IMR-90 (cell line): ENCODE measurements around the gene MS4A18. TPM values are rescaled to one million over a fixed set of nuclear protein-coding genes. Genes with fewer than 3 reads are reported as not detected.

Experiments used
- ATAC-seq: fragments of 200-7000 bp; cut with Tn5 transposase; 2 replicates; pipeline ENCODE4 v1.9.1; 2020; ENCODE audit warnings: low read depth, mild to moderate bottlenecking, moderate library complexity
- BruUV-seq: library from RNA; stranded (reverse); fragments of 400-500 nt; replicated peaks from 2 replicates; lab custom pipeline; 2021; lab: Mats Ljungman, UMichigan
- CTCF ChIA-PET: fragments of 300-600 bp; formaldehyde crosslinking; extraction: SDS; loops from one replicate; lab custom pipeline; 2021; ENCODE audit warnings: antibody characterized with exemption; lab: Yijun Ruan, JAX
- POLR2A ChIA-PET: fragments of 300-600 bp; sonication (Branson Sonifier 250); formaldehyde crosslinking; loops from one replicate; lab custom pipeline; 2022; ENCODE audit warnings: antibody characterized with exemption; ENCODE audit not compliant: unreplicated experiment; lab: Charles Lee
- DNase-seq: peaks from one replicate; pipeline ENCODE4 v3.0.0; 2013
- H2AFZ ChIP-seq: replicated peaks from 2 replicates; pipeline ENCODE3; 2013; ENCODE audit warnings: low read length, mild to moderate bottlenecking; ENCODE audit not compliant: poor library complexity
- H2AK5ac ChIP-seq: 2 replicates; pipeline ENCODE4 v1.6.1; 2013; ENCODE audit warnings: low read depth, low read length, inconsistent platforms
- H2AK9ac ChIP-seq: replicated peaks from 2 replicates; pipeline ENCODE3; 2013; ENCODE audit warnings: mild to moderate bottlenecking, low read depth, low read length, moderate library complexity; ENCODE audit not compliant: poor library complexity
- H2BK120ac ChIP-seq: 2 replicates; pipeline ENCODE4 v1.6.1; 2013; ENCODE audit warnings: low read depth, low read length, inconsistent platforms
- H2BK15ac ChIP-seq: 3 replicates; pipeline ENCODE4 v1.6.1; 2013; ENCODE audit warnings: low read depth, low read length, inconsistent platforms
- H2BK20ac ChIP-seq: 2 replicates; pipeline ENCODE4 v1.6.1; 2013; ENCODE audit warnings: low read depth, mild to moderate bottlenecking, inconsistent platforms, low read length, moderate library complexity
- H2BK5ac ChIP-seq: 2 replicates; pipeline ENCODE4 v1.6.1; 2013; ENCODE audit warnings: mild to moderate bottlenecking, low read depth, low read length, inconsistent platforms; ENCODE audit not compliant: poor library complexity, severe bottlenecking
- H3K14ac ChIP-seq: replicated peaks from 2 replicates; pipeline ENCODE4 v1.6.1; 2013; ENCODE audit warnings: low read depth, low read length, inconsistent platforms
- H3K18ac ChIP-seq: 2 replicates; pipeline ENCODE4 v1.6.1; 2013; ENCODE audit warnings: low read depth, low read length, control low read depth
- H3K23ac ChIP-seq: 2 replicates; pipeline ENCODE4 v1.6.1; 2013; ENCODE audit warnings: low read depth, low read length, inconsistent platforms
- H3K27ac ChIP-seq: 2 replicates; pipeline ENCODE4 v1.5.1; 2013; ENCODE audit warnings: mild to moderate bottlenecking, control low read depth, low read length; ENCODE audit not compliant: insufficient read depth
- H3K27me3 ChIP-seq: 2 replicates; pipeline ENCODE4 v1.6.1; 2013; ENCODE audit warnings: low read length; ENCODE audit not compliant: control insufficient read depth, insufficient read depth
- H3K36me3 ChIP-seq: 2 replicates; pipeline ENCODE4 v1.6.1; 2013; ENCODE audit warnings: low read length, mixed read lengths; ENCODE audit not compliant: control insufficient read depth, insufficient read depth
- H3K4ac ChIP-seq: 2 replicates; pipeline ENCODE4 v1.6.1; 2013; ENCODE audit warnings: low read depth, low read length, inconsistent platforms
- H3K4me1 ChIP-seq: 2 replicates; pipeline ENCODE4 v1.6.1; 2013; ENCODE audit warnings: low read length, mixed read lengths; ENCODE audit not compliant: control insufficient read depth, insufficient read depth
- H3K4me2 ChIP-seq: 2 replicates; pipeline ENCODE4 v1.6.1; 2013; ENCODE audit warnings: low read depth, mild to moderate bottlenecking, control low read depth, low read length, moderate library complexity
- H3K4me3 ChIP-seq: 2 replicates; pipeline ENCODE4 v1.5.1; 2013; ENCODE audit warnings: low read depth, mild to moderate bottlenecking, control low read depth, low read length, moderate library complexity; ENCODE audit not compliant: insufficient read depth
- H3K56ac ChIP-seq: 2 replicates; pipeline ENCODE4 v1.6.1; 2013; ENCODE audit warnings: low read length, inconsistent platforms; ENCODE audit not compliant: insufficient read depth; ENCODE audit errors: extremely low read depth
- H3K79me1 ChIP-seq, 2 experiments: 2 replicates each; pipeline ENCODE4 v1.6.1; 2013; ENCODE audit warnings: low read length in 2 of 2, inconsistent platforms in 1 of 2, low read depth in 1 of 2
- H3K9ac ChIP-seq: 2 replicates; pipeline ENCODE4 v1.6.1; 2013; ENCODE audit warnings: low read depth, low read length, control low read depth
- H3K9me1 ChIP-seq: 2 replicates; pipeline ENCODE4 v1.6.1; 2013; ENCODE audit warnings: low read length, inconsistent platforms; ENCODE audit not compliant: insufficient read depth
- H3K9me3 ChIP-seq: 2 replicates; pipeline ENCODE4 v1.6.1; 2013; ENCODE audit warnings: low read length; ENCODE audit not compliant: control insufficient read depth, insufficient read depth
- H4K20me1 ChIP-seq: 2 replicates; pipeline ENCODE4 v1.6.1; 2013; ENCODE audit warnings: low read length, inconsistent platforms; ENCODE audit not compliant: insufficient read depth
- H4K5ac ChIP-seq: 2 replicates; pipeline ENCODE4 v1.6.1; 2013; ENCODE audit warnings: mild to moderate bottlenecking, low read depth, low read length, control low read depth
- H4K8ac ChIP-seq, 2 experiments: 2 replicates each; pipeline ENCODE4 v1.6.1; 2013; ENCODE audit warnings: low read depth in 2 of 2, low read length in 2 of 2, control low read depth in 1 of 2, inconsistent platforms in 1 of 2
- H4K91ac ChIP-seq: 2 replicates; pipeline ENCODE4 v1.6.1; 2013; ENCODE audit warnings: low read depth, low read length, inconsistent platforms; ENCODE audit not compliant: insufficient read depth
- ELK1 ChIP-seq: fragments of 150-350 bp; IDR thresholded peaks from 2 replicates; pipeline ENCODE4 v1.6.1; 2016; ENCODE audit warnings: low read depth, mild to moderate bottlenecking, low read length, moderate library complexity, borderline replicate concordance
- FOS ChIP-seq: fragments of 150-350 bp; IDR thresholded peaks from 2 replicates; pipeline ENCODE4 v1.6.1; 2016; ENCODE audit warnings: low read depth, low read length
- MXI1 ChIP-seq: IDR thresholded peaks from 2 replicates; pipeline ENCODE4 v1.6.1; 2012; ENCODE audit warnings: low read depth, mild to moderate bottlenecking, low read length, moderate library complexity, borderline replicate concordance
- RCOR1 ChIP-seq: IDR thresholded peaks from 2 replicates; pipeline ENCODE4 v1.6.1; 2012; ENCODE audit warnings: mild to moderate bottlenecking, low read length, improper control_type of control experiment; ENCODE audit not compliant: insufficient replicate concordance
- RFX5 ChIP-seq: IDR thresholded peaks from 2 replicates; pipeline ENCODE4 v1.8.0; 2012; ENCODE audit warnings: low read depth, mild to moderate bottlenecking, low read length, moderate library complexity
- SMC3 ChIP-seq: fragments of 150-350 bp; IDR thresholded peaks from 2 replicates; pipeline ENCODE4 v1.6.1; 2016; ENCODE audit warnings: low read depth, mild to moderate bottlenecking, antibody characterized with exemption, low read length, moderate library complexity
- WGBS, 2 experiments: methylation state at CpG; one replicate each; pipeline versions ENCODE4 v1.1.5 to v1.1.7; 2013; ENCODE audit warnings: missing lambda C conversion rate in 2 of 2; ENCODE audit not compliant: insufficient read length in 1 of 2; ENCODE audit errors: extremely low coverage in 2 of 2; 5-methylcytosine and 5-hydroxymethylcytosine counted together
- dilution Hi-C: fragments of 300-500 bp; cut with HindIII; formaldehyde crosslinking; loops from one replicate; pipeline ENCODE4 v1.14.3; 2018; ENCODE audit warnings: low sequenced_read_pairs; ENCODE audit not compliant: unreplicated experiment
- in situ Hi-C: fragments of 300-500 bp; cut with MboI; formaldehyde crosslinking; loops from 3 replicates; pipeline ENCODE4 v1.14.3; 2019; ENCODE audit warnings: low sequenced_read_pairs, inconsistent platforms, mixed read lengths
- intact Hi-C: fragments of 100-400 bp; cut with micrococcal nuclease; formaldehyde crosslinking; loops from 2 replicates; pipeline ENCODE4 v1.10.0; 2022
- polyA plus RNA-seq, 3 experiments: library from polyadenylated mRNA; depleted of rRNA; stranded (reverse); fragments of >200 nt; gene quantifications; 2 replicates each; pipeline ENCODE4 v1.2.3, GENCODE V29; 2012; ENCODE audit warnings: low replicate concordance in 1 of 3
- total RNA-seq: library from RNA; depleted of rRNA; stranded (reverse); fragments of >200 nt; gene quantifications from 2 replicates; pipeline ENCODE4 v1.2.3, GENCODE V29; 2012

The MS4A18 gene
- total and polyA plus RNA-seq, 2 of the 4 experiments (the other 2 are of a cell fraction), result not detected

GRCh38 chr11:60706931-60707330, 17.6 kb upstream of the MS4A18 start:
- ATAC-seq (no peak), DNase-seq (no peak)
- Histone ChIP-seq H3K4me1 (no peaks in the 10 kb centered on the region), H3K14ac (no peak overlapping the region), H3K9ac (no peak overlapping the region), H3K56ac (no peak overlapping the region), H3K4me2 (no peak overlapping the region), H4K20me1 (no peaks in the 10 kb centered on the region), H2BK15ac (no peak overlapping the region), H3K27me3 (no peaks in the 10 kb centered on the region), H2BK5ac (no peak overlapping the region), H2AK5ac (no peak overlapping the region), H3K36me3 (no peaks in the 10 kb centered on the region), H2AFZ (no peak overlapping the region), H4K91ac (no peak overlapping the region), H4K5ac (no peak overlapping the region), H3K27ac (no peak overlapping the region), H3K4me3 (no peak overlapping the region), H2BK120ac (no peak overlapping the region), H3K9me3 (no peaks in the 10 kb centered on the region), H3K9me1 (no peaks in the 10 kb centered on the region), H3K4ac (no peak overlapping the region), H3K23ac (no peak overlapping the region), H4K8ac (no peak overlapping the region), H2AK9ac (no peak overlapping the region), H3K79me1 (no peaks in the 10 kb centered on the region), H2BK20ac (no peak overlapping the region), H3K18ac (no peak overlapping the region)
- dilution Hi-C loops, result no loop called here
- TF ChIP-seq ELK1 (no peak), MXI1 (no peak), SMC3 (no peak), RCOR1 (no peak), RFX5 (no peak), FOS (no peak)
- BruUV-seq, result no TSS peak
- no CpG with 5 or more reads among the region's 5 CpGs for WGBS, 2 experiments
- ChIA-PET POLR2A (no interaction called here), CTCF (no interaction called here)
- intact Hi-C loops, result no loop called here
- in situ Hi-C loops, result no loop called here
